ENCODE measurements around the gene UPK3BL2.
"Not testable (repeated sequence)": the region's sequence is repeated elsewhere in the genome, so short reads cannot be mapped to it uniquely, and the experiment has no call there.

UPK3BL2 gene

DNA sequence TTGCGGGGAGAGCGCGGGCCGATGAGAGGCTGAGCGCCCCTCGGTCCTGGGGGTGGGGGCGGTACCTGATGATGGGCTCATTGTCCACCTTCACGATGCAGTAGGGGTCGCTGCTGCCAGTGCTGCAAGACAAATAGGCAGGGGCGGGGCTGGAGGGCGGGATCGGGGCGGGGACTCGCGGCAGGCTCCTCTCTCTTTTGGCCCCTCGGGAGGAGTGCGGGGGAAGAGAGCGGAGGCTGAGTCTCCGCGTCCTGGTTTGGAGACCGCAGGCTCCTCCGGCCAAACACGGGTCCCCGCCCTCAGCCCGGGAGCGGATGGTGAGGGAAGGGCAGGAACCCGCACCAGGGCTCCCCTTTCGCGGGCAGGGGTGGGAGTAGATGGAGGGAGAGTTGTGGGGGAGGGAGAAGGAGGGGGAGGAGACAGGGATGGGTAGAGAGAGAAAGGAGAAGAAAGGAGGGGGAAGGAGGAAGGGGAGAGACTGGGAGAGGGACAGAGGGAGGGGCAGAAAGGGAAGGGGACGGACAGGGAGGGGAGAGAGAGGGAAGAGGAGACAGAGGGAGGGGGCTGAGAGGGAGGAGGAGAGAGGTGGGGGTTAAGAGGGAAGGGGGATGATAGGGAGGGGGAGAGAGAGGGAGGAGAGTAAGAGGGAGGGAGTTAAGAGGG is 31.5 kb downstream of the UPK3BL2 start:
- H3K4me3 ChIP-seq (ENCODE audit: low read depth, low read length); in situ Hi-C loops (cut with HindIII; ENCODE audit: low sequenced_read_pairs); DNase-seq (ENCODE audit: low read depth, low spot score): not testable (repeated sequence)

DNA sequence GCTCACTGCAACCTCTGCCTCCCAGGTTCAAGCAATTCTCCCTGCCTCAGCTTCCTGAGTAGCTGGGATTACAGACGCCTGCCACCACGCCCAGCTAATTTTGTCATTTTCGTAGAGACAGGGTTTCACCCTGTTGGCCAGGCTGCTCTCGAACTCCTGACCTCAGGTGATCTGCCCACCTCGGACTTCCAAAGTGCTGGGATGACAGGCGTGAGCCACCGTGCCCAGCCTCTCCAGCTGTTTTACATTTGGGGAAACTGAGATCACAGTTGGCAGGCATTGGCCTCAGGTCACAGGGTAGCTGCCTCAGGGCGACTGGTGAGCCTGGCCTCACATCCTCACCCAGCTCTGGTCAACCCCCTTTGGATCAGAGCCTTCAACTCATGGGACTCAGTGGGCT is 32.9 kb downstream of the UPK3BL2 start:
- DNase-seq (ENCODE audit: low read depth, low spot score); H3K4me3 ChIP-seq (ENCODE audit: low read depth, low read length); in situ Hi-C loops (cut with HindIII; ENCODE audit: low sequenced_read_pairs): not testable (repeated sequence)

DNA sequence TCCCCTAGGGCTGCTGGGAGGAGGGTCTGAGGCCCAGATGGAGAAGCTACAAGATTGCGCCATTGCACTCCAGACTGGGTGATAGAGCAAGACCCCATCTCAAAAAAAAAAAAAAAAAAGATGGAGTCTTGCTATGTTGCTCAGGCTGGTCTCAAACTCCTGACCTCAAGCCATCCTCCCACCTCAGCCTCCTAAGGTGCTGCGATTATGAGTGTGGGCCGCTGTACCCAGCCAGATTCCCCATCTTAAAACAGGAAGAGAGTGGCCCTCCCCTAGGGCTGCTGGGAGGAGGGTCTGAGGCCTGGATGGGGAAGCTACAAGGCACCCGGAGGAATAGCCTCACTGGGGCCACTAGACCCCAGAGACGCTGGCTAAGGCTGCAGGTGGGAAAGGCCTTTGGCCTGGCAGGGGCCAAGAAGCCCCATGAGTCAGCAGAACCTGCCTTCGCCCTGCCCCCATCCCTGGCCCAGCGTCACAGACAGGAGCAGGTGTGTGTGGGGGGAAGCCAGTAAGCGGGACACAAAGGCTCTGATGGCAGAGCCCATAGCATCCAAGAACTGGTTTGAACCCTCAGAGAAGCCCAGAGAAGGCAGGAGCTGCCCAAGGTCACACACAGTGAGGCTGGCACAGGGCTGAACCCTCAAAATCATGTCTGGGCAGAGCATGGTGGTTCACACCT is 35.9 kb downstream of the UPK3BL2 start:
- DNase-seq (ENCODE audit: low read depth, low spot score); H3K4me3 ChIP-seq (ENCODE audit: low read depth, low read length); in situ Hi-C loops (cut with HindIII; ENCODE audit: low sequenced_read_pairs): not testable (repeated sequence)

DNA sequence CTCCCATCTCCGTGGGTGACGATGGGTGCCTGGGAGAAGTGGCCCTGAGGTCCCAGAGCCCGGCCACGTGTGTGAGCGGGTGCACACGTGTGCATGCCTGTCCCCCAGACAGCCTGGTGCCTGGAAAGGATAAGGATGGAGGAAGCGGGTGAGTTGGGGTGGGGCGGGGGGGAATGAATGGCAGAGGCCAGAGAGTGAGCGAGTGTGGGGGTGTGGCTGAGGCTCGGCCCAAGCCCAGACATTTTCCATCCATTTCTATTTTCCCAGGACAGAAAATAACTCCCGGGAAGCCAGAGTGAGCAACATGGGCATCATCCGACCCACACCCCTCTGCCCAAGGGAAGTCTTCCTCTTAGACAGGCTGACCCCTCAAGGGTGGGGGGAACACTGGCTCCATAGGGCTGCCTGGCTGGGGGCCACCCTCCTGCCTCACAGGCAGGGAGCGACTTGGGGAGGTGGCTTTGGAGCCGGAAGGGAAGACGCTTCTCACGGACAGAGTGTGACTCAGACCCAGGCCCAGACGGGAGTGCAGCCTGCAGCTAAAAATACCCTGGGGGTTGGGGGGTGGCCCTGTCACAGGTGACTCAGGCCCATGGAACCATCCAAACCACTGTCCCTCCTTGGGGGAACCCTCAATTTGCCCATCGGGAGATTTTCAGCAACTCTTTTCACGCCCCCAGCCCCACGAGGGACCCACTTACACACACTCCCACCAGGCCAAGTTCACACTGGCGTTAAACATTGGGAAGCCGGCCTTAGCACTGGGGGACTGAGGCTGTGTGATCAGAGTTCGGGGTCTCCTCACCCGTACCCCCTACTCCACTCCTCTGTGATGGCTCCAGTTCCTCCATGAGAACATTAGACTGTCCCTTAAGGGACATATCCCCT is 38.0 kb downstream of the UPK3BL2 start:
- DNase-seq (ENCODE audit: low read depth, low spot score); in situ Hi-C loops (cut with HindIII; ENCODE audit: low sequenced_read_pairs); H3K4me3 ChIP-seq (ENCODE audit: low read depth, low read length): not testable (repeated sequence)

DNA sequence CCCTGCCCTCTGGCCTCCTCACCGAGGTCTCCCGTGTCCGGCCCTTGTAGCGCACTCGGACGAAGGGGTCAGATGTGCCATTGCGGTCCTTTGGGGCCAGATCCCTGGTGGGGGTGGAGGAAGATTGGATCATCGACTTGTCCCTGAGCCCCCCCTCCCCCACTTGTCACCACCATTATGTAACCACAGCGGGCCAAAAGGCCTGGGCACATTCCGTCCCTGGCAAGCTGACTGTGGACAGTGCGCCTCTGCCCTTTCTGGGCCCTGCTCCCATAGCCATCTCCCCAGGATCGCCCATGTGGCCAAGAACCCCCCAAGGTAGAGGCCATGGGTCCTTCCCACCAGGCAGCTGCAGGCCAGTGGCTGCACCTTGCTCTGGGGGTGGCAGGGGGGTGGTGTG is 40.4 kb downstream of the UPK3BL2 start:
- DNase-seq (ENCODE audit: low read depth, low spot score); in situ Hi-C loops (cut with HindIII; ENCODE audit: low sequenced_read_pairs); H3K4me3 ChIP-seq (ENCODE audit: low read depth, low read length): not testable (repeated sequence)

DNA sequence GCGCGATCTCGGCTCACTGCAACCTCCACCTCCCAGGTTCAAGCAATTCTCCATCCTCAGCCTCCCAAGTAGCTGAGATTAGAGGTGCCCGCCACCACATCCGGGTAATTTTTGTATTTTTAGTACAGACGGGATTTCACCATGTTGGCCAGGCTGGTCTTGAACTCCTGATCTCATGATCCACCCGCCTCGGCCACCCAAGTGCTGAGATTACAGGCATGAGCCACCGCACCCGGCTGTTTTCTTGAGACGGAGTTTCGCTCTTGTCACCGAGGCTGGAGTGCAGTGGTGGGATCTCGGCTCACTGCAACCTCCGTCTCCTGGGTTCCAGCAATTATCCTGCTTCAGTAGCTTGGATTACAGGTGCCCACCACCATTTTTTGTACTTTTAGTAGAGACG is 45.2 kb downstream of the UPK3BL2 start:
- DNase-seq (ENCODE audit: low read depth, low spot score); H3K4me3 ChIP-seq (ENCODE audit: low read depth, low read length); in situ Hi-C loops (cut with HindIII; ENCODE audit: low sequenced_read_pairs): not testable (repeated sequence)

DNA sequence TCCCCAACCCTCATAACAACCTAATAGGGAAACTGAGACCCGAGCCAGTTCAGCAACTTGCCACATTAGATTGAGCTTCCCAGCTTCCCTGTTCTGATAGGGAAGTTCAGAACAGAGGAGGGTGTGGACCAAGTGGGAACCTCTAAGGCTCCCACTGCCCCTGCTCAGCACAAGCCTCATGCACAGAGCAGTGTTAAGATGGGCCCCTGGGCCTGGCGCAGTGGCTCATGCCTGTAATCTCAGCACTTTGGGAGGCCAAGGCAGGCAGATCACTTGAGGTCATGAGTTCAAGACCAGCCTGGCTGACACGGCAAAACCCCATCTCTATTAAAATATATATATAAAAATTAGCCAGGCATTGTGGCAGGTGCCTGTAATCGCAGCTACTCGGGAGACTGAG is 46.2 kb downstream of the UPK3BL2 start:
- H3K4me3 ChIP-seq (ENCODE audit: low read depth, low read length); in situ Hi-C loops (cut with HindIII; ENCODE audit: low sequenced_read_pairs); DNase-seq (ENCODE audit: low read depth, low spot score): not testable (repeated sequence)

DNA sequence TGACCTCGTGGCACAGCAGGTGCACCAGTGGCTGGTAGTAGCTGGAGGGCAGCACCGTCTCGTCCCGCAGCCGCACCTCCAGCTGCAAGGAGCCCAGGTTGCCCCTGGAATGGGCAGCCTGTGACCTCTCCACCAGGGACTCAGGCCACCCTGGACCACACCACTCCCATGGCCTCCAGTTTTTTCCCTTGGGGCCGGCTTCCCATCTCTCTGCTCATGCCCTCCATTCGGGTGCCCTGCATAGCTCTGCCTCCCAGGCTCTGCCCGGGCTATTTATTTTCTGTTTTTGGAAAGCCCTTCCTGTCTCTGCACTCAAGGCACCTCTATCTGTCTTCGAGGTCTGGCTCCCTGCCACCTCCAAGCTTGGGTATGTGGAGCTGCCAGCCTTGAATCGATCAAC is 46.6 kb downstream of the UPK3BL2 start:
- DNase-seq (ENCODE audit: low read depth, low spot score); H3K4me3 ChIP-seq (ENCODE audit: low read depth, low read length); in situ Hi-C loops (cut with HindIII; ENCODE audit: low sequenced_read_pairs): not testable (repeated sequence)

DNA sequence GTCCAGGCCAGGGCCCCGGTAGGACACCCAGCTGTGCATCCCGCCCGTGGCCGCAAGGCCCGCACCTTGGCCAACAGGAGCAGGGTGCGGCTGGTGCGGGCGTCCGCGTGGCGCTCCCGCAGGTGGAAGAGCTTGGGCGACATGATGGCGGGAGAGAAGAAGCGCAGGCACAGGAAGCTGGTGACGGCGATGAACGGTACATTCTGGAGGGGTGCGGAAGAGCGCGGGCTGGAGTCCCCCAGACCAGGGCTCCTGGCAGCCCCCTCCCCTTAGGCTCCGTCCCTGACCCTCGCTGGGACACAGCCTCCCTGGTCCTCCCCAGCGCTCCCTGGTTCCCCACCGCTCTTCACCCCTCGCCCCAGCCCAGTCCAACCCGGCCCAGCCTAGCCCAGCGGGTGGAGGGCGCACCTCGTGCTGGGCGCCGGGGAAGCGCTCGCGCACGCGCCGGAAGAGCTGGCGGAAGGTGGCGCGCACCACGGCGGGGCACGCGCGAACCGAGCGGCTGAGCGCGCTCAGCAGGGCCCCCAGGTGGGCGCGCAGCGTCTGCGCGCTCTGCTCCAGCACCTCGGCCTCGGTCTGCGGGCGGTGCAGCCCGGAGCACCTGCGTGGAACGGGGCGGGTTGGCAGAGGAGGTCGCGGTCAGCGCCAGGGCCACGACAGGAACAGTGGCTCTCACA is 48.9 kb downstream of the UPK3BL2 start:
- in situ Hi-C loops (cut with HindIII; ENCODE audit: low sequenced_read_pairs), result not testable (repeated sequence)

DNA sequence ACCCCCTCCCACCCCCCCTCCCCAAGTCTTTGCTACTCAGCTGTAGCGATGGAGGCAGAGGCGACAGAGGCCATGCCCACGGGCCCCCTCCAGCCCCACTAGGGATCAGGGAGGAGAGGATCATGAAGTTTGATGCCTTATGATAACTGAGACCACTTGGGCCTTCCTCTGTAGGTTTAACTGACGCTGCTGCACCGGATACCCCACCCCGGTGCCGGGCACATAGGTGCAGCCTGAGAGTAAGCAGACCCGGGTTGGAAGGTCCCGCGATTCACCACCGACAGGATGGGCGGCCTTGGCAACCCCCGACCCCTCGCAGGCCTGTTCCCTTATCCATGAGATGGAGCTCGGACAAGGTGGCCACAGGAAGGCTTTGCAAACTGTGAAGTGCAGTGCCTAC is 49.5 kb downstream of the UPK3BL2 start:
- in situ Hi-C loops (cut with HindIII; ENCODE audit: low sequenced_read_pairs); H3K4me3 ChIP-seq (ENCODE audit: low read depth, low read length); DNase-seq (ENCODE audit: low read depth, low spot score): not testable (repeated sequence)

More for the DNA sequence above, 48.9 kb downstream of the UPK3BL2 start:
- not testable (repeated sequence) for DNase-seq (ENCODE audit: low read depth, low spot score); H3K4me3 ChIP-seq (ENCODE audit: low read depth, low read length)

DNA sequence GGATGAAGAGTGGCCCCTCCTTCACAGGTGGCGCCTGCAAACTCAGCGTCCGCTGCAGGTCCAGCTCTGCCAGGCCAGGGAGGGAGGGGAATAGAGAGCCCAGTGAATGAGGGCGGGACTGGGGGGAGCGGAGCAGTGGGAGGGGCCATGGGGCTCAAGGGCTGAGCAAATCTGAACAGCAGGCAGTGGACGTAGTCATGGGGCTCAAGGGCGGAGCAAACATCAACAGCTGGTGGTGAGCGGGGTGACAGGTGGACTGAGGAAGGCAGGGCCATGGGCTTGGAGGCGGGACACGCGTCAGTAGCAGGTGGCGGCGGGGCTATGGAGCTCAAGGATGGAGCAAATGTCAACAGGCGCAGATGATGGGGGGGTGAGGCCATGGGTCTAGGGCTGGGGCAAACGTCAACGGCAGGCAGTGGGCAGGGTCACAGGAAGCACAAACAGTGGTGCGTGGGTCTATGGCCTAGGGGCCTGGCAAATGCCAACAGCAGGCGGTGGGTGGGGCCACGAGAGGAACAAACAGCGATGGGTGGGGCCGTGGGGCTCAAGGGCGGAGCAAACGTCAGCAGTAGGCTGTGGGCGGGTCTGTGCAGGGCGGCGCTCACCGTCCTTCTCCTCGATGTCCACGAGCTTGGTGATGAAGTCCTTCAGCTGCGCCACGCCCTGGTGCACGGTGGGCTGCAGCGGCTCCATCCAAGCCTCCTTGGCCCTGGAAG is 50.1 kb downstream of the UPK3BL2 start:
- H3K4me3 ChIP-seq (ENCODE audit: low read depth, low read length); DNase-seq (ENCODE audit: low read depth, low spot score); in situ Hi-C loops (cut with HindIII; ENCODE audit: low sequenced_read_pairs): not testable (repeated sequence)

DNA sequence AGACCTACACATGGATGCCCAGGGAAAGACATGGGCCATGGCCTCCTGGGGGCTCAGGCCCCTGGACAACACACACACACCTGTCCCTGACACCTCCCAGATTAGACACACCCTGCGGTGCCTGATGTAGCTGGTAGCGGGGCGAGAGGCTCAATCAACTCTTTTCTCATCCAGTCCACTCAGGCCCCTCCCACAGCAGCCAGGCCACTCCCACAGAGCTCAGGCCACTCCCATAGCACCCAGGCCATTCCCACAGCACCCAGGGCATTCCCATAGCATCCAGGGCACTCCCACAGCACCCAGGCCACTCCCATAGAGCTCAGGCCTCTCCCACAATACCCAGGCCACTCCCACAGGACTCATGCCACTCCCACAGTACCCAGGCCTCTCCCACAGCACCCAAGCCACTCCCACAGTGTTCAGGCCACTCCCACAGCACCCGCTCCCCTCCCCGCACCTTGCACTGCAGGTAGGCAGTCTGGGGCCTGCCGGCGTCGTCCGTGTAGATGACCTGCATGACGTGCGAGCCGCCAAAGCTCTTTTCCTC is 52.9 kb downstream of the UPK3BL2 start:
- H3K4me3 ChIP-seq (ENCODE audit: low read depth, low read length); in situ Hi-C loops (cut with HindIII; ENCODE audit: low sequenced_read_pairs); DNase-seq (ENCODE audit: low read depth, low spot score): not testable (repeated sequence)

All from astrocyte of the spinal cord (primary cell).